Activated naive CD4-positive, alpha-beta T cell treated with Interleukin-2 at 50 U/mL for 16 hours (primary cell): ENCODE data around the gene EMILIN2.
"Not testable (repeated sequence)": the region's sequence is repeated elsewhere in the genome, so short reads cannot be mapped to it uniquely, and the experiment has no call there.

Source experiments
- DNase-seq: peaks from one replicate; pipeline ENCODE4 v3.0.0-alpha.2; 2020

Gene EMILIN2

GRCh38 chr18:2902327-2902726, 55.5 kb downstream of the EMILIN2 start:
- no peak for DNase-seq

- no peak for DNase-seq
These were observed 56.2 kb downstream of the EMILIN2 start for GRCh38 chr18:2903006-2903405.

DNA sequence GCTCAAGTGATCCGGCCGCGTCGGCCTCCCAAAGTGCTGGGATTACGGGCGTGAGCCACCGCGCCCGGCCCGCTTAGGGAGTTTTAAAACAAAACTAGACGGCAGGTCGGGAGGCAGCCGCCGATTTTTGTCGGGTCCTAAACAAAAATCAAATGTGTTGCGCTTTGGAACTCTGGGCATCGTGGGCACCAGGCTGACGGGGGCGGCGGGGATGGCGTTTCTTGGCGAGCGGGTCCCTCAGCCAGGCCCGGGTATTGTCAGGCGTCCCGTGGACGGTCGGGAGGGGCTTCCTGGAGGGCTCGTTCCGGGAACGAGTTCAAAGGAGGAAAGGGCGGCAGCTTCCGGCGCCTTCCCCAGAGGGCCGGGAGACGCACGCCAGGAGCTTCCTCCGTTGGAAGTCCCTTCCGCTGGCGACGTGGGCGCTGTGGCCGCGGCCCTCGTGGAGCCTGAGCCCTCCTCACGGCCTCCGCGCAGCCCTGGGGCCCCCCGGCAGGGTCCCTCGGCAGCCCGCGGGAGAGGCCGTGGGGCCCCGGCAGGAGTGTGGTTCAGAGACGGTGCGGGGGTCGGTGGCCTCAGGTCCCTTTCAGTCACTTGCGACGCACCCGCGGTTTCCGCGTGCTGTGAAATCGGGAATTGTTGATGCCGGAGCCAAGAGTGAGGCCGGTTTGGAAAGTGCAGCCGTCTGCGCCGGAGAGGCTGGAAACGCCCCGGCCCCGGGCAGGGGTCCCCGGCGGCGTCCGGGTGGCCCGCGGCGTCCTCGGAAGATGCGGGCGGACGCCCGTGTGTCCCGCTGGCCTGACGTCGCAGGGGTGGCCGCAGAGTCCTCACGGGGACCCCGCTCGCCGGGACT, 59.3 kb downstream of the EMILIN2 start:
- peak; percentile 42 for DNase-seq

- peak; percentile 56 for DNase-seq
These were observed 60.1 kb downstream of the EMILIN2 start for GRCh38 chr18:2906704-2907549.

- DNase-seq = no peak
These were observed 60.8 kb downstream of the EMILIN2 start for GRCh38 chr18:2907550-2908135.

DNA sequence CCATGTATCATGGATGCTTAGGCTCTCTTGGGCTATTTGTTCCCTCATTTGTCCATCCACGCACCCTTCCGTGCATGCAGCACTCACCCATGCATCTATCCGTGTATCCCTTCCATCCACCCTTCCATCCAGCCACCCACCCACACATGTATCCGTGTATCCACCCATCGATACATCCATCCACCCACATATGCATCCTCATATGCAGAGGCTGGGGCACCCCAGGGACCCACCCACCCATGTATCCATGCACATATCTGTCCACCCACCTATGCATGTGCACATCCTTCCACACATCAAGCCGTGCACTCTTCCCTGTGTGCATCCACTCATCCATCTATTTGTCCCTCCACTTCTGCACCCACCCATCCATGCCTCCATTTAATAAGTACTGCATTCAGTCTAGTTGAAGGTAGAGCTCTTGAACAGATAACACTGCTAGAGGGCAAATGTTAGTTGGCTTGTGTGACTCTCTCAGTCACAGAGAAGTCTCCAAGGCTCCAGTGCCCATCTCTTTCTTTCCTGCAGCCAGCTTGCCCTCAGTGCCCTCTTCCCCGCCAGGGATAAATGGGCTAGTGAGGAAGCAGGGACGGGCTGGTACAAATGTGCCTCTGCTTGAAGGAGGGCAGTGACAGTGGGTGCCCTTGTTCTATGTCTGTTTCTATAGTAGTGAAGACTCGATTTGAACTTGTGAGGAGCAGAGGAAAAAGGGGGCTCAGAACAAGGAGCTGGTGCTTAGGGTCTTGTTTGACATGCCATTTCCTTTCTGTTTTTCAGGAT, 61.5 kb downstream of the EMILIN2 start:
- DNase-seq = no peak

GRCh38 chr18:2908946-2909335, 62.1 kb downstream of the EMILIN2 start:
- DNase-seq = no peak

GRCh38 chr18:2909431-2910140, 62.8 kb downstream of the EMILIN2 start:
- no peak for DNase-seq

- no peak for DNase-seq
These were observed 63.5 kb downstream of the EMILIN2 start for GRCh38 chr18:2910261-2910660.

DNA sequence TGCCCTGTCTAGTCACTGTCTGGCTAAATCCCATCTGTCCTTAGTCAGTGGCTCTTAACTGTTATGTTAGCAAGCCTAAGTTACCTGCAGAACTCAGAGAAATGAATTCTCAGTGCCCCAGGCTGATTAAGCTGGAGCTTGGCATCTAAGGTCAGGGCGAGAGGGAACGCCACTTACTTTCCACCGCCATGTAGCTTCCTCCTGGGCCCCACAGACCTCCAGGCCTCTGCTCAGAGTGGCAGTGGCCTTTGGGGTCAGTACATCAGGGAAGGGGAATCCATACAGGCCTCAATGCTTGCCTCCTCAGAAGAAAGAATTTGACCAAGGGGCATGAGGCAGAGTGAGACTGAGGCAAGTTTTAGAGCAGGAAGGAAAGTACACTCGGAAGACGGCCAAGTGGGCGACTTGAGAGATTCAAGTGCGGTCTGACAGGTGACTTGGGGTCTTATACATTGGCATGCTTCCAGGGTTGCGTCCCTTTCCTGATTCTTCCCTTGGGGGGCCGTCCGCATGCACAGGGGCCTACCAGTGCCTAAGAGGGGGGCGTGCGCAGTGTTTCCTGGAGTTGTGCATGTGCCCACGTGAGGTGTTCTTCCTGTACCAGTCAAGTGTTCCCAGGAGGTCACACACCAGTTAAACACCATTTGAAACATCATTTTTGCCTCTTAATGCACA, 64.1 kb downstream of the EMILIN2 start:
- DNase-seq = no peak

- DNase-seq = no peak
These were observed 64.7 kb downstream of the EMILIN2 start for GRCh38 chr18:2911533-2911932.

GRCh38 chr18:2912357-2913299, 65.8 kb downstream of the EMILIN2 start:
- no peak for DNase-seq

DNA sequence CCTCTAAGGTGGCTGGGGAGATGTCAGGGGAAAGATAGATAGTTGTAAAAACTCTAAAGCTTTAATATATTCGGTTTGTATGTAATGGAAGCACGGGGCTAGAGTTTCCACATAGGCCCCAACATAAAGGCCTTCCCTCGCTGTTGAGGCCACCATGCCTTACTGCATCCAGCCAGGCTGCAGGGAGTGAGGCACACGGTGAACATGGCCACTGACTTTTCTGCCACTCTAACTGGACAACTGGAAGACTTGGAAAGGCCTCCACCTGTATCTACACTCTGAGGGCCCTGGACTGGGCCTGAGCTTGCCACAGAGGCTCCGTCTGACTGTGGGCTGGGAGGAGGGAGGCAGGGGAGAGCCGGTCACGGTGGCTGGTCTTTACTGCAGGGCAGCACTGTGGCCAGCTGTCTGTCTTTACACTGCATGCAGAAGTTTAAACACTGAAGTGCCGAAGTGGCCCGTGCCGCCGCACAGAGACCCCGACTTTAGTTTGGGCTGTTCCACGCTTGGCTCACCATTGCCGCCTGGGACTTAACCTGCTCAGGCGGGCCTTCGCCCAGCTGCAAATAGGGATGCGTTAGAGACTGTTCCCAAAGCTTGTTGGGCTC, 66.7 kb downstream of the EMILIN2 start:
- DNase-seq = no peak

DNA sequence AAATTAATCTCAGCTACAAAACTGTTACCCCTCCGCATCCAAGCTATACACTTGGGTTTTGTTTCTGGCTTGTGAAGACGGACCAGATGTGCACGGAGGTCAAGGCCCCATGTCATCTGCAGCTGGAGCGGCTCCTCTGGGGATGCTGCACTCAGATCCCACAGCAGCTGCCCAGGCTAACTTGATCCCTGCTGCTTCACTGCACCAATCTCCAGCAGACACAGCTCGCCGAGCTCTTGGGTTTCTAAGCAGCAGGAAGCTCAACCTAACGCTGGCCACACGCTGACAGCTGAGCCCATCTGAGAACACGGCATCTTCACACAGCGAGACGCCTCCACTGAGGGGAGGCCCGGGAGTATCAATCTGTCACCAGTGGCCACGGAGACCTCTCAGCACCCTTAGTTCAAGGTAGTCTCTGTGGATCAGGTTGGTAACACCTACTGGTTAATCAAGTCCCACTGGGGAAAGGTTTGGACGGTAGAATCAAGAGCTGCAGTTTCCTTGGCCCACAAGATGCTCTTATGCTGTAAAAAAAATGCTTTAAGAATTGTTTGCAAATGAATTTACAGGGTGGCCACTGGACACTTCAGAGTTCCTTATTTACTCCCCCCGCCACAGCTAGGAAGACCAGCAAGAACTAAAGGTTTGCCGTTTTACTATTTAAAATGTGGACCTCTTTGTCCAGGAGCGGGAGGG, 67.5 kb downstream of the EMILIN2 start:
- DNase-seq = no peak

DNA sequence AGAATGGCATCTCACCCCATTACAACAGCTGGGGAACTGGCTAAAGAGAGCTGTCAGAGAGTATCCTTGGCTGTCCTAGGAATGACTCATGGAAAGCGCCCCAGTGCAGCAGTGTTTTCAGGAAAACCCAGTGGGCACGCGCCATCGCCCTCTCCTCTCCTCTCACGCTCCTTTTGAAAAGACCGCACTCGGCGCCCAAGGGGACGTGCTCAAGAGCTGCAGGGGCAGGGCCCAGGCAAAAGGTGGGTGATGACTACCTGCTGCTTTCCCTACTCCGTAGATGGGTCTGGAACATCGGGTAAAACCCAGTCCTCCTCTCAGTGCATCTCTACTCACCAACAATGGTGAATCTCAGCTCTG, 68.1 kb downstream of the EMILIN2 start:
- no peak for DNase-seq

- DNase-seq = not testable (repeated sequence)
These were observed 68.7 kb downstream of the EMILIN2 start for GRCh38 chr18:2915486-2915885.

- DNase-seq = no peak
These were observed 69.4 kb downstream of the EMILIN2 start for GRCh38 chr18:2916184-2916583.

DNA sequence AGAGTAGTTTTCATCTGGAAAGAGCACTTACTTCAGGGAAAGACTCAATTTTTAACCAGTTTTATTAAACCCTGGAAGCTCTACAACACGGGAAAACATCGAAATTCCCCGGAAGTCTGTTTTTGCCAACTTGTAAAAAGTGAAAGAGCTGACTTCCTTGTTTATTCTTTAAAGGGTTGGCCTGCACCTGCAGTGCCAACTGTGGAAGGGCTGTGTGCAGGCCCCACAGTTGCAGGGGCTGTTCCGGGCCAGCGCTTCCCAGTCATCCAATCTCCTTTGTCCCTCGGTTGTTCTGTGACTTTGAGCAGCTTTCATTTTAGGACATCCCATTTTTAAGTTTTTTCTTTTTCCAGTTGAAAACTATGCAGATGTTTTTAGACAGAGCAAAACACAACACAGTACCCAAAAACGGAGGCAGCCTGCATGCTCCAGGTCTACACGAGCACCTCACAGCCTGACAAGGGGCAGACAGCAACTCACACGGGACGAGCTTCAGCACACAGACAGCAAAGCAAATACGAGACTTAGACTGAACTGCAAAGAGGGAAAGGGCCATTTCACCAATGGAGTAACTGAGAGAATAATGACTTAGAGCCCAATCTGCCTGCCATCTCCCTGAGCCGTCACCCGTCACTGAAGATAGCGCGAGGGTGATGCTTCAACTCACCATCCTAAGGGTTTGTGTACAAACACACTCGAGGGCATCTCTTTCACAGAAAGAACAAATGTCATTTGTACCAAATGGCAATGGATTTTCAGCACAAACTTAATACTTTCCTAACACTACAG, 70.6 kb downstream of the EMILIN2 start:
- DNase-seq = no peak
